Glutamatergic neuron (in vitro differentiated cells): ENCODE measurements around the gene TPRN. TPM values are rescaled to one million over a fixed set of nuclear protein-coding genes. Genes with fewer than 3 reads are reported as not detected.

Experiments used
- DNase-seq: peaks from one replicate; pipeline ENCODE4 v3.0.0; 2022
- H3K27ac Mint-ChIP-seq: one replicate; pipeline ENCODE4 v1.8.0; 2020; ENCODE audit warnings: mild to moderate bottlenecking, mixed read lengths, inconsistent platforms; ENCODE audit not compliant: unreplicated experiment
- H3K27me3 Mint-ChIP-seq: one replicate; pipeline ENCODE4 v1.8.0; 2020; ENCODE audit warnings: mild to moderate bottlenecking, moderate library complexity, mixed read lengths, inconsistent platforms; ENCODE audit not compliant: unreplicated experiment
- H3K36me3 Mint-ChIP-seq: one replicate; pipeline ENCODE4 v1.8.0; 2020; ENCODE audit warnings: mild to moderate bottlenecking, mixed read lengths, inconsistent platforms; ENCODE audit not compliant: unreplicated experiment
- H3K4me1 Mint-ChIP-seq: one replicate; pipeline ENCODE4 v1.8.0; 2020; ENCODE audit warnings: mild to moderate bottlenecking, low read depth, mixed read lengths, inconsistent platforms; ENCODE audit not compliant: unreplicated experiment
- H3K4me3 Mint-ChIP-seq: one replicate; pipeline ENCODE4 v1.8.0; 2020; ENCODE audit warnings: mild to moderate bottlenecking, mixed read lengths, inconsistent platforms; ENCODE audit not compliant: unreplicated experiment
- H3K9me3 Mint-ChIP-seq: one replicate; pipeline ENCODE4 v1.8.0; 2020; ENCODE audit warnings: mild to moderate bottlenecking, moderate library complexity, mixed read lengths, inconsistent platforms; ENCODE audit not compliant: unreplicated experiment
- CTCF ChIP-seq: fragments of 200-600 bp; sonication (generic); IDR thresholded peaks from one replicate; pipeline ENCODE4 v1.5.0; 2021; ENCODE audit not compliant: partially characterized antibody, unreplicated experiment
- total RNA-seq: library from RNA; stranded (reverse); fragmentation: NEBNext Ultra II Directional; extraction: Animal tissue kit (Norgen Biotek cat#: 25700); gene quantifications from one replicate; pipeline ENCODE4 v1.2.1, GENCODE V29; 2021; ENCODE audit not compliant: unreplicated experiment

Gene TPRN
- total RNA-seq, 1 donor from 2014 or later, result 9.6 TPM

- no peaks in the 10 kb centered on the region for H3K4me1 Mint-ChIP-seq
- no peak overlapping the region for H3K27ac Mint-ChIP-seq
- no peak for TF ChIP-seq CTCF
- no peak overlapping the region for H3K4me3 Mint-ChIP-seq
- DNase-seq, result peak; percentile 3
- no peaks in the 10 kb centered on the region for H3K36me3 Mint-ChIP-seq
- H3K9me3 Mint-ChIP-seq, result peaks cover 2% of the 10 kb centered on the region
- peaks cover 6% of the 10 kb centered on the region for H3K27me3 Mint-ChIP-seq
Measured at GRCh38 chr9:137149363-137149762, 51.2 kb downstream of the TPRN start.

- Mint-ChIP-seq H3K27me3 (peaks cover 7% of the 10 kb centered on the region), H3K4me1 (no peaks in the 10 kb centered on the region)
Measured at GRCh38 chr9:137148661-137149060, 51.9 kb downstream of the TPRN start.

DNA sequence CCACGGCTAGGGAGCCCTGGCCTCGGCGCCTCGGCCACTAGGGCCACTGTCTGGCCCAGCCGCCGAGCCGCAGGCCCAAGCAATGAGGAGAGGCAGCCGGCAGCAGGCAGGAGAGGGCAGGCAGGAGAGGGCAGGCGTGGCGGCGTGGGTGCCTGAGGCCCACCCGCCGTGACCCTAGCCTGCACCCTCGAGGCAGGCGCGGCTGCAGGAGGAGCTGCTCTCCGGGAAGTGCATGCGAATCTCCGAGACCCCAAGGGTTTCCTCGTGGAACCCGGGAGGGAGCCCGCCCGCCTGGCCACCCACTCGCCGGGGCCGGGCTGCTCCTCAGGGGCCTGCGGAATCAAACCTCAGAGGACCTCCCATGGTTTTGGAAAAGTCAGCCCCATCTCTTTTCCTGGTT, 52.3 kb downstream of the TPRN start:
- peak; percentile 13 for DNase-seq
- Mint-ChIP-seq H3K27ac (no peak overlapping the region), H3K9me3 (peaks cover 2% of the 10 kb centered on the region), H3K4me3 (no peak overlapping the region), H3K4me1 (no peaks in the 10 kb centered on the region), H3K36me3 (no peaks in the 10 kb centered on the region), H3K27me3 (peaks cover 9% of the 10 kb centered on the region)
- TF ChIP-seq CTCF, result no peak

More at GRCh38 chr9:137148661-137149060, 51.9 kb downstream of the TPRN start:
- Mint-ChIP-seq H3K4me3 (no peak overlapping the region), H3K27ac (no peak overlapping the region), H3K9me3 (peaks cover 2% of the 10 kb centered on the region), H3K36me3 (no peaks in the 10 kb centered on the region)
- no peak for DNase-seq
- TF ChIP-seq CTCF, result no peak

- Mint-ChIP-seq H3K27me3 (peaks cover 9% of the 10 kb centered on the region), H3K4me3 (no peak overlapping the region), H3K36me3 (no peaks in the 10 kb centered on the region), H3K27ac (no peak overlapping the region), H3K9me3 (peaks cover 2% of the 10 kb centered on the region), H3K4me1 (no peaks in the 10 kb centered on the region)
- TF ChIP-seq CTCF, result no peak
- DNase-seq, result peak; percentile 19
Measured at GRCh38 chr9:137147793-137148160, 52.8 kb downstream of the TPRN start.

DNA sequence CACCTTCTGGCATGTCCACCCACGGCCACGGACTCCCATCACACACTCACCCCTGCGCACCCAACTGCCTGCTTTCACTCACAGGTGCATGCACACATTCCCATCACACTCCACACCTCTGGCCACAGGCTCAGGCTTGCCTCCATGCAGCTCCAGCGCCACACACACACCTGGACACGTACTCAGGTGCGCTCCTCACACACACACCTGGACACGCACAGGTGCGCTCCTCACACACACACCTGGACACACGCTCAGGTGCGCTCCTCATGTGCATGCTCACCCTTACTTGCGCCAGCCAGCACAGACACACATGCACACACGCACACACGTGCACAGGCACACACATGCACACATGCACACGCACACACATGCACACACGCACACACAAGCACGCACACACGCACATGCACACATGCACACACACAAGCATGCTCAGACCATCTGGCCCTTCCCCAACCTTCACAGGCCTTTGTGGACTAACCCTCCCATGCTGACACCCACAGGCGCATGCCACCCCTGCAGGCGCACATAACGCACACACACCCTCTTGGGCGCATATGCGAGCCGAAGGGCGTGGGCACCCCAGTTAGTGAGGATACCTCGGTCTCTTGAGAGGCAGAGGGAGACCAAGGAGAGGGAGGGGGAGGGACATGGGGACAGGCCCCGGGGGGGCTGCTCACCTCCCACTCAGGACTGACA, 53.3 kb downstream of the TPRN start:
- no peak for TF ChIP-seq CTCF
- H3K27me3 Mint-ChIP-seq, result peaks cover 11% of the 10 kb centered on the region
- H3K27ac Mint-ChIP-seq, result no peak overlapping the region
- peaks cover 2% of the 10 kb centered on the region for H3K9me3 Mint-ChIP-seq
- H3K4me3 Mint-ChIP-seq, result no peak overlapping the region
- no peaks in the 10 kb centered on the region for H3K4me1 Mint-ChIP-seq
- no peak for DNase-seq
- no peaks in the 10 kb centered on the region for H3K36me3 Mint-ChIP-seq
